IPS-18c (cell line): ENCODE measurements around the gene ACTN4.

Experiments used
- H3K4me3 ChIP-seq: 2 replicates; pipeline ENCODE4 v1.7.0; 2013; ENCODE audit warnings: low read depth, mild to moderate bottlenecking, low read length, moderate library complexity; ENCODE audit not compliant: insufficient read depth
- H3K9me3 ChIP-seq: one replicate; pipeline ENCODE4 v1.6.1; 2013; ENCODE audit warnings: mild to moderate bottlenecking, low read length, moderate library complexity; ENCODE audit not compliant: control insufficient read depth, insufficient read depth

Gene ACTN4

DNA sequence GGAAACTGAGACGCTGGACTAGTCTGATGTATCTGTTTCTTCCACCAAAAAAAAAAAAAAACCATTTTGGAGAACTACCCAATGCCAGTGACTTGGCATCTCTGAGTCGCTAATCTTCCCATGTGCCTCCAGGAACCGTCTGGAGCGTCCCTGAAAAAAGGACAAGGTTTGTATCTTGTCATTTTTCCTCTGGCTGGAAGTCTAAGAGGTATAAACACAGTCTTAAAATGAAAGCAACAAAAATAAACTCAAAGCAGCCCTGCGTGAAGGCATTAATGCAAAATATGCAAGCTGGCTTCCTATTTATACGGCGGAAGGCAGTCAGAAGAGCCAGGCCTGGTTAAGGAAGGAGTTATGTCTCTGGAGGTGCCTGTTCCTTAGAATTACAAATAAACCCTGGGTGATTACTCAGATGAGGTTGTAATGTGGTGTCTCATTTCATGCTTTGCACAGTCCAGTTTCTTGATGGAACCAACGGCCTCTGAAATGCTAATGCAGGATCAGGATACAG, 20.3 kb downstream of the ACTN4 start:
- H3K9me3 ChIP-seq = no peaks in the 10 kb centered on the region
- H3K4me3 ChIP-seq = no peak overlapping the region

GRCh38 chr19:38669552-38669951, 22.1 kb downstream of the ACTN4 start:
- no peak overlapping the region for H3K4me3 ChIP-seq
- H3K9me3 ChIP-seq = no peaks in the 10 kb centered on the region

- H3K9me3 ChIP-seq = no peaks in the 10 kb centered on the region
- H3K4me3 ChIP-seq = no peak overlapping the region
These were observed 23.5 kb downstream of the ACTN4 start for GRCh38 chr19:38670921-38671398.

GRCh38 chr19:38671654-38672053, 24.2 kb downstream of the ACTN4 start:
- no peak overlapping the region for H3K4me3 ChIP-seq
- H3K9me3 ChIP-seq = no peaks in the 10 kb centered on the region

DNA sequence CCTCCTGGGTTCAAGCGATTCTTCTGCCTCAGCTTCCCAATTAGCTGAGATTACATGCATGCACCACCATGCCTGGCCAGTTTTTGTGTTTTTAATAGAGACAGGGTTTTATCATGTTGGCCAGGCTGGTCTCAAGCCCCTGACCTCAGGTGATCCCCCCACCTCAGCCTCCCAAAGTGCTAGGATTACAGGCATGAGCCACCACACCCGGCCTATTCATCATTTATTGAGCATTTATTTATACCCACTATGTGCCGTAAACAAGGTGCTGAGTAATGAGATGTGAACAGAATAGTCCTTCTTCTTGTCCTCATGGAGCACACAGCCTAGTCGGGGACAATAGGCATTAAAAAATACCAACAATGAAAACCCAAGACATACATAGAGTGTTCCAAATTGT, 25.6 kb downstream of the ACTN4 start:
- no peaks in the 10 kb centered on the region for H3K9me3 ChIP-seq
- H3K4me3 ChIP-seq = no peak overlapping the region

DNA sequence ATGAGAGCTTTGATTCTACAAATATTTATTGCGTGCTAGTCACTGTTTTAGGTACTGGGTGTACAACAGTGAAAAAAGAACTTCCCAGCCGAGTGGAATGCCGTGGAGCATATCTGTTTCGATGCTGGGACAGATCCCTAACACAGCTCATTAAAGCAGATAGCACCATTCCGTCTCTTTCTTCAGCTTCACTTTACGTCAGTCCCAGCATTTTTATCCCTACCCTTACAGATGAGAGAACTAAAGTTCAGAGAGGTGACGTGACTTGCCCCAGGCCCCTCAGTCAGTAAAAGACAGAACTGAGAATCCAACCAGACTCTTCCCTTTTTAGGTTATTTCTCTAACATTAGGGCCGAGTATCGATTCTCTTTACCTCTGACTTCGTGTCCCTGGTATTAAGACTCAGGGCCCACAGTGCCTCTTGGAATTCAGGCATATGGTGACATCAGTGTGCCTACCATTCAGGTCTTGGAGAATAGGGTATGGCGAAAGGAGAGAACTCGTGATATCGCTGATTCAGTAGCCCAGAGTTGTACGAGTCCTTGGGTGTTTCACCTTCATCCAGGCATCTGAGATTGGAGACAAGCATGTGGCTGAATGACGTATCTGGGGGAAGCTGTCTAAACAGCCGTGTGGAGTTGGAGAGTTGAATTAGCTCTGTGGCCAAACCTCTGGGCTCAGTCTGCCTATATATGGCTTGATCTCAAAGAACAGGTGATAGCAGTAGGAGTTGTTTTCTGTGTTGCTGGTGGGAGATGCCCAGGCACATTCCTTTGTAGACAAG, 27.1 kb downstream of the ACTN4 start:
- no peaks in the 10 kb centered on the region for H3K9me3 ChIP-seq
- H3K4me3 ChIP-seq = no peak overlapping the region

- Histone ChIP-seq H3K4me3 (no peak overlapping the region), H3K9me3 (no peaks in the 10 kb centered on the region)
These were observed 28.2 kb downstream of the ACTN4 start for GRCh38 chr19:38675611-38676010.

GRCh38 chr19:38676023-38676877, 28.8 kb downstream of the ACTN4 start:
- Histone ChIP-seq H3K4me3 (no peak overlapping the region), H3K9me3 (no peaks in the 10 kb centered on the region)

- peaks cover 2% of the 10 kb centered on the region for H3K9me3 ChIP-seq
- no peak overlapping the region for H3K4me3 ChIP-seq
These were observed 29.6 kb downstream of the ACTN4 start for GRCh38 chr19:38676878-38677646.

DNA sequence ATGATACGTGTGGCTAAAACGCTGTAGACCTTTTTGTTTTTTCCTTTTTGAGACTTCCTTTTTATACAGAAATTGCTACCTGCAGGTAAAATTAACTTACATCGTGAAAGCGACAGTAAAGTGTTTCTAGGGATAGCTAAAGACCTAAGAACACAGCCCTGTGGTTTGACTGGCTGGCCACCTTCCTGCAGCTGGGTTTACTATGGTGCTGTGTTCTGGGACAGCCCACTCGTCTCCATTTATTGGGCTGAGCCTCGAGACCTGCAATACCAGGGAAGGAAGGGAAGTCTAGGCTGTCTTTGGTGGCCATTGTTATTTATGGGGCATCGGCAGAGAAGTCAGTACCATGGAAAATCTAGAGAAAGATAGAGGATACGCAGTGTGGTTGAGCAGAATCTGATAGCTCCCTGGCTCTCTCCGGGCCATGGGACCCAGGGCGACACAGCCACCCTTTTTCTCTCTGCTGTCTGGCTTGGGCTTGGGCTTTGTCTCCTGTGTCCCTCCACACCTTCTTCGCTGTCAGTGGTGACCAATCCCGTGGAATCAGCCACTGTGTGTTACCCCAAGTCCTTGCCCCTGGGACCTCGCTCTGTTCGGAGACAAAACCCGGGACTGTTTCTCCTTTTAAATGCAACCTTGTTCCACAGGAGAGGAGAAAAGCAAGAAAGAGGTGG, 30.9 kb downstream of the ACTN4 start:
- no peak overlapping the region; the same call in 1 of the 2 replicates for H3K4me3 ChIP-seq
- H3K9me3 ChIP-seq = peaks cover 2% of the 10 kb centered on the region

GRCh38 chr19:38678891-38679494, 31.5 kb downstream of the ACTN4 start:
- peaks cover 2% of the 10 kb centered on the region for H3K9me3 ChIP-seq
- no peak overlapping the region; the same call in 1 of the 2 replicates for H3K4me3 ChIP-seq

GRCh38 chr19:38679839-38680238, 32.4 kb downstream of the ACTN4 start:
- Histone ChIP-seq H3K4me3 (no peak overlapping the region), H3K9me3 (peaks cover 2% of the 10 kb centered on the region)

DNA sequence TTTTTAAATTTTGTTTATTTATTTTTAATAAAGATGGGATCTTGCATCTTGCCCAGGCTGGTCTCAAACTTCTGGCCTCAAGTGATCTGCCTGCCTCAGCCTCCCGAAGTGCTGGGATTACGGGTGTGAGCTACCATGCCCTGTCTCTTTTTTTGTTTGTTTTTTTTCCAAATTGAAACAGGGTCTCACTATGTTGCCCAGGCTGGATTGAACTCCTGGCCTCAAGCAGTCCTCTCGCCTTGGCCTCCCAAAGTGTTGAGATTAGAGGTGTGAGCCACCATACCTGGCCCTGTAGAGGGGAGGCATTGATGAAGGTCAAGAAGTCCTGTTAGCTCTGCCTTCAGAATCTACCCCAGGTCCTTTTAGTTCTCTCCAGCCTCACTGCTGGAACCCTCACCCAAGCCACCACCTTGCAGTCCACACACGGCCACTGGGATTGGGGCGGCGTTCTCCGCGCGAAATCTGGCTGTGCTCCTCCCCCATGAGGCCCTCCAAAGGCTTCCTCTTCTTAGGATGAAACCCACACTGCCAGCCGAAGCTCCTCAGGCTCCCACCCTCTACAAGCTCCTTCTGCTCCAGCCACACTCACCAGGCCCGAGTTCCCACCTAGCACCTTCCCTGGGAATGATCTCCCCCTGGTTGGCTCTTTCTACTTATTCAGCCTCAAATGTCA, 34.9 kb downstream of the ACTN4 start:
- H3K4me3 ChIP-seq = no peak overlapping the region
- peaks cover 2% of the 10 kb centered on the region for H3K9me3 ChIP-seq

DNA sequence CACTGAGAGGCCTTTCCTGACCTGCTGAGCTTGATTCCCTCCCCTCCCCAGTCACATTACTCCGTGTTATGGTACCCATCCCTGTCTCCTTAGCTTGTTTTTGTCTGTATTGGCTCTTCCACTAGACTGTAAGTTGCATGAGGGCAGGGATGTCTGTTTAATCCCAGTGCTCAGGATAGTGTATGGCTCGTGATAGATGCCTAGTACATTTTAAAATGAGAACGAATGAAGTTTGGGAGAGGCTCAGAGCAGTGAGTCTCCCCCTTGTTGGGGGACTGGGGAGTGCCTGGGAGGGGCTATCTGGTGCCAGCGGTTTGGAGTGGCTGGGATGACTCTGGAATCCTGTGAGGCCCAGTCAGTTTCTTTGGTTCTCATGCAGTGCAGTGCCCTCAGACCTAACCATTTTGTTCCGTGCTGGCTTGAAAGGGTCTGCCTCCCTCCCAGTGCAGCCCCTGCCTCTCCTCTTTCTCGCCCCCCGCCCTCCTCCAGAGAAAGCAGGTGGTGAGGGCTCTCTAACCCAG, 35.5 kb downstream of the ACTN4 start:
- no peak overlapping the region for H3K4me3 ChIP-seq
- peaks cover 2% of the 10 kb centered on the region for H3K9me3 ChIP-seq

- H3K9me3 ChIP-seq = peaks cover 2% of the 10 kb centered on the region
- H3K4me3 ChIP-seq = no peak overlapping the region
These were observed 36.1 kb downstream of the ACTN4 start for GRCh38 chr19:38683393-38684077.
